Measurements from ENCODE around the gene SORT1. TPM values are rescaled to one million over a fixed set of nuclear protein-coding genes. Genes with fewer than 3 reads are reported as not detected.
"Not testable (repeated sequence)": the region's sequence is repeated elsewhere in the genome, so short reads cannot be mapped to it uniquely, and the experiment has no call there.

Gene SORT1
- polyA plus RNA-seq, 3 donors, result 50.1 to 58.5 (median 56.4) TPM

DNA sequence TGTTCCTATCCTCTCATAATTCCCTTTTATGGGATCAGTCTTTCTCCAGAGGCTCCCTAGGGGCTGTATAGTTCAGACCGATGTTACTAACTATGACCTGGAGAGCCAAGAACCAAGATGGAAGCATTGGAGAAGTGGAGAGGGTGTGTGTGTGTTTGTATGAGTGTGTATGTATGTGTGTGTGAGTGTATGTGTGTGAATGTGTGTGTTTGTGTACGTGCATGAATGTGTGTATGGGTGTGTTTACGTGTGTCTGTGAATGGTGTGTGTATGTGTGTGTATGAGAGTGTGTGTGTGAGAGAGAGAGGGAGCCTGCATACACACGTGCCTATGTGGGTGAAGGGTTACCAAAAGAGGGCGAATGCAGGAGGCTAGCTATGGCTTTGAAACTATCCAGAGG, 95.8 kb downstream of the SORT1 start:
- no peak for DNase-seq

DNA sequence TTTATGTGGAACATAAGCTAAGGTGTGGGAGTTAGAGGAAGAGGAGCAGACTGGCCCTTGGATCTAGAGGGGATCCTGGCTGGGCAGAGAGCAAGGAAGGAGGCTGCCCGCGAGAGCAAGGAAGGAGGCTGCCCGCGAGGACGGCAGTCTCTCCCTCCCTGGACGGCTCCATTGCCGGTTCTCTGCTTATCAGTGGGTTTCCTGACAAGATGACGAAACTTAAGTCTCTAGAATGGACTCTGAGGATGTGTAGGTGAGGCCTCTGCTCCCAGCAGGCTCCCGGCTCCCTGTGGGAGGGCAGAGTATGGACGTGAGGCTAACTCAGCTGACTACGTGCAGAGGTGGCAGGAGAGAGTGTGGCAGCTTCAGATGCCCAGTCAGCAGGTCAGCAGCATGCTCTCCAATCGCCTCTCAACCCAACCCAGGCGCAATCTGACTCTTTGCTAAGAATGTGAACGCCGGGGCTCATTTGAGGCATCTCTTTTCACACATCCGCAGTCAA, 97.0 kb downstream of the SORT1 start:
- DNase-seq, result peak; percentile 46

DNA sequence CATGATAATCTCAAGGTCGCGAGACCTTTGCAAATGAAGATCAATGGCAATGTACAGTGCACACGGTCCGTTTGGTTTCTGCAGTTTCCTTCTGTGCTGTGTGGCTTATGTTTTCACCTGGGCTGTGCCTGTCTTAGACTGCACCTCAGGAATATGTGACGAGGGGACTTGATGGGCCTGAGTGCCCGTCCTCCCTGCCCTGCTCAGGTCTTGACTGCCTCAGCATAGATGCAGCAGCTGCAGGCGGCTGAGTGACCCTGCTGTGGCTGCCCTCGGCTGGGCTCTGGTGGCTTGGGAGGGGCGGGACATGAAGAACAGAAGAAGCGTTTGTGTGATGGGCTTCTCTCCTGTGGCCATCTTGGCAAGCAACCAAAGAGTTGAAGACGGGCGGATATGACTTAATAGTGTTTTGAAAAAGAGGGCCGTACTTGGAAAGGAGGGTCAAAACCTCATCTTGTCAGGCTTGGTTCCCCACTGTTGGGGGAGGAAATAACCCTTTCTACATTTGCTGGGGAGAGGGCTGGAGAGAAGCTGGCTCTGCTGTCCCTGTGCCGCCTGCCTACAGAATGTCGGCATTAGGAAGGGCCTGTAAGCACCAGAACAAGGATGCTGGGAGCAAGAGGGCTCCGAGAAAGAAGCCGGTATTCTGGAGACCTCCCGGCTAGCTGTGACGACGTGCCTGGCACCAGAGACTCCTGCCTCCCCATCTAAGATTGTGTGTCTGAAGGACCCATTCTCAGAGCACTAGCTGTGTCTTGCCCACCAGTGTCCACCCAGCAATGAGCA, 98.0 kb downstream of the SORT1 start:
- DNase-seq, result no peak

DNA sequence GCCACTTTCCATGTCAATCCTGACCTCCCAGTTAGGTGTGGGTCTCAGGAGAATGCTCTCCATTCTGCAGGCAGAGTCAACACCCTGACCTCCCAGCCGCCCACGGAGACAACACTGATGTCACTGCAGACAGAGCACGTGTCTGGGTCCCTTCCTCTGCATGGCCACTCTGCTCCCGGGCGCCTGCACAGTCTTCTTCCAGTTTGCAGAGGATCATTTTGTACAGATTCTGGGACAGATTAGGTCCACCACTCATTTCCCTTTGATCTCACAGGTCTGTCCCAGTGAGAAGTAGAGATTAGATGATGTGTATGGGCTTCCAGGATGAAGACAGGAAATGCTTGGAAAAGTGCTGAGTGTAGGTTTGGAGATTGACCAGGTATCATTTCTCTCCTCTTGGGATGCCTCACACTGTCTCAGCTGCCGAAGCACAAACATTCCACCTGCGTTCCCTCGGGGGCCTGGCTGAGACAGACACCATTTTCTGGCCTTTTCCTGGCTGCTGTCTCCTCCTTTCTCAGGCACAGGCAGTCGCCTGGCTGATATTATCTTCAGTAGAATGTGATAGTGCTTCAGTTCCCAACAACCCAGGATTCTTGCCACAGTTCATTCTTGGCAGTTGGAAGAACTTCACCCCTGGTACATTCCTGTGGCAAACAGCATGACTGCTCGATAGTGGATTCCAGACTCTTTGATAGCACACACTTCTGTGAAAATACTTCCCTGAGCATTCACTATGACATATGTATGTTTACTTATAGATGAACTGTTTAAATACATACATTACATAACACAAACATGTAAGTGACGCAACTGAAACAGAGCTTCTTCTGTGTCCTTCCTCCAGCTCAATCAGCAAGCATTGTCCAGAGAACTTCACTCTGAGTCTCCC, 98.8 kb downstream of the SORT1 start:
- no peak for DNase-seq

DNA sequence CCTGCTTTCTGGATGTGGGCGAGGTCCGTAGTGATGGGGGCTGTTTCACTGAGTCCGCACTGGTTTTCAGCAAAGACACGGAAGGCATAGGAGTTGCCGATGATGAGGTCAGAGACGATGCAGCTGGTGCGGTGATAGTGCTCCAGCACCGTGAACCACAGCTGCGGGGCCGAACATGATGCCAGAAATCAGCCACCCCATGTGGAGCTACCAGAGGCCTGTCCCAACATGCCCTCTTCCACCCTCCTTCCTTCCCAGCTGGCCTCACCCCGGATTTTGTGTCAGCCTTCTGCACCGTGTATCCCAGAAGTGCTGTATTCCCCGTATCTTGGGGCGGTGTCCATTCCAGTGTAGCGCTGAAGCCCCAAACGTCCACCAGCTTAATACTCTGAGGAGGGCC, 100.9 kb downstream of the SORT1 start:
- no peak for DNase-seq

DNA sequence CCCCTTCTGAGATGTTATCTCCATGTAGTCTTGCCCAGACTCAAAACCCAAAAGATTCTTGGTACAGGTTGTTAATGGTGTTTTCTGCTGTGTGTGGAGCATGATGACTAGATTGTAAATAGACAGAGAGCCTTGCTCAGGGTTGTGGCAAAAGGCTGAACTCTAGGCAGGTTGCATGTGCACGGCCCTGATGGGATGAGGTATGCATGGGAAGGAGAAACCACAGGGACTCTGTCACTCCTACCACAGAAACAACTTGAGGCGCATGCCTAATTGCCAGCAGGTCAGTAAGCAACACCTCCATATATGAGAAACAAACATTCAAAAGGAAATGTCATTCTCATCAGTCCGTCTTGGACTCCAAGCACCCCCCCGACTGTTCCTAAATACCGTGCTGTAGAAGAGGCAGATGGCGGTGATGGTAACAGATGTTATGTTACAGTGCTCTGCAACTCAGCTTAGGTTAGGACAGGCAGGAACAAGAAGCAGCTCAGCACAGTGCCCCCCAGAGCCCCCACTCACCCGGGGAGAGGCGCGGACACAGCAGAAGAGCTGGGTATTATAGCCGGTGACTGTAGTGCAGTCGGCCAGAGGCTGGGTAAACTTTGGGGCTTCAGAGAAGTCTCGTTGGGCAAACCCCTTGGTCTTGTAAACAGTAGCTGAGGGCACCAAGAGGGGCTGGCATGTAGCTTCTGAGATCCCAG, 101.9 kb downstream of the SORT1 start:
- DNase-seq, result no peak

DNA sequence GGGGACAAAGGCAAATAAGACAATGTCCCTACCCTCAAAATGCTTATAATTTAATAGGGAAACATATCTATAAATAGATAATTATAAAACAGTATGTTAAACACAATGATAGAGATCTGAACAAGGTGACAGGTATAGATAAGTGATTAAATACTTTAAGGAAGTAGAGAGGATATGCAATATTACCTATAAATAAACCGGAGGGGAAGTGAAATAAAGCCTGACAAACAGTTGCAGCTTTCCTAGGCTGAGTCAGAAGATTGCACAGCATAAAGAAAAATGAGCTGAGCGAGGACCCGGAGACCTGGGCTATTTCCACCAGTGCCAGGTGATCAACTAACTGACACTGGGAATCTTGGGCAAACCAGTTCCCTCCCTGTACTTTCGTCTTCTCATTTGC, 103.2 kb downstream of the SORT1 start:
- no peak for DNase-seq

DNA sequence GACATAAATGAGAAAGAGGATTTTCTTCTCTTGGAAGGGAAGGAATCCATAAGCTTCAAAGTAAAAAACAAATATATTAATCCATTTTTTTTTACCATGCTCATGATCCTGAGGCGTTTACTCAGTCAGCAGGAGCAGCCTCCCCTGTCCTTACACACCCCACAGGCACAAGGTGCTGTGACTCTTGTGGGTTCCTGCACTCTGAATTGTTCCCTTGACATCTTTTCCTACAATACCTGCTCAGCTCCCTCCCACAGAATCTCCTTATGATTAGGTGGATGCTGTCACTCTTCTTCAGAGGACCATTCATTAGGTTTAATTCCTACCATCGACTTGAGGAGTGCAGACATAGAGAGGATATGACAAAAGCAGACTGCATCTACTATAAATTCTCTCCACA, 104.7 kb downstream of the SORT1 start:
- DNase-seq, result no peak

DNA sequence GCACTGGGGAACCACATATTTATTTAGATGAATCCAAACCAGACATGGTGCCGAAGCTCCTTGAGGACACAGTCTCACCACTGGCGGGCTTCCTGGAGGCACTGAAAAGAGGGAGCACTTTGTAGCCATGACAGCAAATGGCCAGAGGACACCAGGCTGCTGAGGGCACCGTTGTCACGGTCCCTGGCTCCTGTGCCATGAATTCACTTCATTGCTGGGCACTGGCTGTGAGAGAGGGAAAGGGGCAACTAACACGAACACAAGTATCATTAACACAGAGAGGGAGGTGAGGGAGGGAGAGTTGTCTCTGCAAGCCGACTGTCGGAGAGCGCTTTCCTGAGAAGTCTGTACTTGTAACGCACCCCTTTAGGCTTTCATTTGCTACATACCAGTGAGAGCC, 105.4 kb downstream of the SORT1 start:
- DNase-seq, result no peak

DNA sequence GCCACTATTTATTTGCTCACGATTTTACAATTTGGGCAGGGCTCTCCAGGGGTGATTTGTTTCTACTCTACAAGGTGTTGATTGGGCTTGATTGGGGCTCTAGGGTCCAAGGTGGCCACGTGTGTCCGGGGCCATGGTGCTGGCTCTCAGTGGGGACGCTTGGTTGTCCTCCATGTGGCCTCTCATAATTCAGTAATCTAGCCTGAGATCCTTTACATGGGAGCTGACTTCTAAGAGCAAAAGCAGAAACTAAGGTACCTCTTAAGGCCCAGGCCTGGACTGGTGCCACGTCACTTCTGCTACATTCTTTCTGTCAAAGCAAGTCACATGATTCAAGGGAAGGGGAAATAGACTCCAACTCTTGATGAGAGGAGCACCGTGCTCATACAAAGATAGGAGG, 106.7 kb downstream of the SORT1 start:
- DNase-seq, result no peak

DNA sequence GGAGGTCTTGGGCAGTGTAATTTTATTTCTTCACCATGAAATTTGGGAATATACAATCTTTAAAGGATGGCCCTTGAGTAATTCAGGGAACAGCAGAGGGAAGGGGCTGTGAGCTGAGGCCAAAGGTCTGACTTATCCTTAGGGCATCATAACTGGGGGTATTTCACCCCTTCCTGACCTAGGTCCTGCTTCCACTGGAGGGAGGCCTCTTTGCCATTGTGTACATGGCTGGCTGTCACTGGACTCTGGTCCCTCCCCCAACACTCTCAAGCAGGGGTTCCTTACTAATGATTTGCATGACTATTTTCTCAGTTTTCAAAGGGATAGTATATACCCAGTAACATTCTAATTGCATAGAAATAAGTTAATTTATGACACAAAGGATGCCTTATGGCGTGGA, 107.6 kb downstream of the SORT1 start:
- no peak for DNase-seq

DNA sequence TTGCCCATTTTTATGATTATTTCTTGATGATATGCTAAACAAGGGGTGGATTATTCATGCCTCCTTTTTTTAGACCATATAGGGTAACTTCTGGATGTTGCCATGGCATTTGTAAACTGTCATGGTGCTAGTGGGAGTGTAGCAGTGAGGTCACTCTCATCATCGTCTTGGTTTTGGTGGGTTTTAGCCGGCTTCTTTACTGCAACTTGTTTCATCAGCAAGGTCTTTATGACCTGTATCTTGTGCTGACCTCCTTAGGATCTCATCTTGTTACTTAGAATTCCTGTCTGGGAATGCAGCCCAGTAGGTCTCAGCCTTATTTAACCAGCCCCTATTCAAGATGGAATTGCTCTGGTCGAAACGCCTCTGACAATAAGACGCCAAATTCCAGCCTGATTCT, 111.0 kb downstream of the SORT1 start:
- DNase-seq, result not testable (repeated sequence)

DNA sequence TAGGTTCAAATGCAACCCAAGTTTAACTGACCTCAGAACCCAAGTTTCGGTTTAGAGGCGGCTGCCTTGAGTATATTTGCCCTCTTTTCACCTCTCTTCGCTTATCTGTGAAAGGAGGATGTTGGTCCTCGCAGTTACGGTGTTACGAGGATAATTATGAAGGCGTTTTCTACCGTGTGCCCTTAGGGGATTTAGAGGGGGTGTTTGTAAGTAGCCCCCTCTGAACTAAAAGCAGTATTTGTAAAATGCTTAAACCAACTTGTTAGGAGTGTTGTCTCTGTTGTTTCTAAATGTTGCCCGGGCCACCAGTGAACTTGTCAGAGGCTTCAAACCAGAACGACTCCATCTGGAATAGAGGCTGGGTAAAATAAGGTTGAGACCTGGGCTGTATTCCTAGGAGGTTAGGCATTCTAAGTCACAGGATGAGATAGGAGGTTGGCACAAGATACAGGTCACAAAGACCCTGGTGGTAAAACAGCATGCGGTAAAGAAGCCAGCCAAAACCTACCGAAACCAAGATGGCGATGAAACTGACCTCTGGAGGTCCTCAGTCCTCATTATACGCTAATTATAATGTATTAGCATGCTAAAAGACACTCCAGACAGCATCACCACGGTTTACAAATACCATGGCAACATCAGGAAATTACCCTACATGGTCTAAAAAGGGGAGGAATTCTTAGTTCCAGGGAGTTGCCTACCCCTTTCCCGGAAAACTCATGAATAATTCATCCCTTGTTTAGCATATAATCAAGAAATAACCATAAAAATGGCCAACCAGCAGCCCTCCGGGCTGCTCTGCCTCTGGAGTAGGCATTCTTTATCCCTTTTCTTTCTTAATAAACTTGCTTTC, 113.7 kb downstream of the SORT1 start:
- no peak for DNase-seq

DNA sequence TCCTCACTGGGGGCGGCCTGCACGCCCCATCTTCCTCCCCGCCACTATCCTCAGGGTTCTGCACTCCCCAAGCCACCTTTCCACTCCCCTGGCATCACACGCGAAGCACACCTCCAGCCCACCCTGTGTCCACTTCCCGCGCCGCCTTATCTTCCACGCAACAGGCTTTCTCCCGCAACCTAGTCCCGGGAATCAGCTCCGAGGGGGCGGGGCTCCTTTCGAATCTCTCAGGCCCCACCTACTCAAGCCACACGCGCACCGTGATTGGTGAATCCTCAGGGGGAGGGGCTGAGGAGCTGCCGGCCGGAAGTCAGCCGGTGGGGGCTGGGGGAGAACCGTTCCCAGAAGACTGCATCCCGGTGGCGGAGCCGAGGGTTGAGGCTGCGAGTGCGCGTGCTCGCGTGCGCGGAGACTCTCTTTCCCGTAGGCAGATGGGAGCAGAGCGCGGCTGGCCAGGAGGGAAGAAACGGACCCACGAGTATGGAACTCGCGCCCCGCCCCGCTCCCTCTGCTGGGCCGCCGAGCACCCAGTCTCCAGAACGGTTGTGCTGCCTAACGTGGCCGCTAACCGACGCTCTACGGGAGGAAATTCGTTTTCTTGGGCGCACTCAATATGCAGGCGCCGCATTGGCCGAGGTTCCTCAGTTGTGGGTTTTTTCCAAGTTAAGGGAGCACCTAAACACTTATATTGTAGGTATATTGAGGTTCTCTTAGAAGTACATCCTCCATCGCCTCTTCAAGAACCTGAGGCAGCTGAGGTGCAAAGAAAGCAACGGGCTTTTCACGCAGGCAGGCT, 114.6 kb downstream of the SORT1 start, which contains the start of gene PSRC1:
Gene PSRC1 (minus strand): TSS at position 194 of the 796 bp plus-strand sequence.
- DNase-seq, result peak; percentile 96

DNA sequence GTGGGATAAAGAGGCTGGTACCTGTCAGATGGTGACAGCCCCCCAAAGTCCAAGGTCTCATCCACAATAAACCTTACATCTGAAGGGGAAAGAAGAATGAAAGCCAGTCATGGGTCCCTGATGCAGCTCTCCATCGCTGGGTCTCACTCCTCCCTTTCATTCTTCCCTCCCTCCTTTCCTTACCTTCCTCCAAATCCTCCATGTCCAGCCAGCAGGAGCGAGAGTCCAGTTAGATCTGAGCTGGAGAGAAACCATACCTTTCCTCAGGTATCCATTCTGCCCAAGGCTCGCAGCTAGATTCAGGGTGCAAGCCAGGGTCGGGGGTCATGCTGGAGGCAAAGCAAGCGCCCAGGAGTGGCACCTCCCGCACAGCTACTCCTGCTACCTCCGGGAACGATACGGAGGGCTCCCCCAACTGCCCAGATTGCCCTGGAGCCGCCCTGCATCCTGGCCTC, 115.2 kb downstream of the SORT1 start:
- no peak for DNase-seq

DNA sequence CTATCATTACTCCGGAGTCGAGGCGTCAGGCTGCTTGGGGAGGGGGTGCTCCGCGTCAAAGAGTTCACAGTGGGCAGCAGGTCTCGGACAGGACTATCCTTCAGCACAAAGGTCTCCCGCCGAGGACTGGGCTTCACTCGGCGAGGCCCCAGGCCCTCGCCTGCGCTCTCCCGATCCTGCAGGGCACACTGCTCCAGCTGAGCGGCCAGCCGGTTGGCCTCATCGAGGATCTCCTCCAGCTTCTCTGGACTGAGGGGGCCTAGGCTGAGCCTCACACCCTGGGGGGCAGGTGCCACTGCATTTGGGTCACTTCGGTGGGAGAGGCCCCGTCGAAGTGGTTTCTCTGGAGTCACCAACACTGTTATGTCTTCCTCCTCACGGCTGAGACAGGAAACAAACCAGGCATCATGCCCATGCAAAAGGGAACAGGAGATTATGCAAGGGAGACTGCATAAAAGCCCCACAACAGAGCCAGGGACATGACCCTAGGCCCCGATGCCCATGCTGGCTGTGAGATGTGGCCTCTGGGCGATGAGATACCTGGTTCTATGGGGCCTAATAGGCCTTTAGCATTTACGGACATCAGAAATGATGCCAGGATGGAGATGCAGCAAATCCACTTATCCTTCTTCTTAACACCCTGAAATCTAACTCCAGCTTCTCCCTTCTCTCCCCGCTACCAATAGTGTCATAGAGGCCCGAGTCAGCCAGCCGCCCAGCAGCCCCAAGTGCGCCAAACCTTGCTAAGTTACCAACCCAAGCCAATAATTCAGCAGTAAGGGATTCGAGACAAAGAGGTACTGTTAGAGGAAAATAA, 115.8 kb downstream of the SORT1 start:
- DNase-seq, result no peak

DNA sequence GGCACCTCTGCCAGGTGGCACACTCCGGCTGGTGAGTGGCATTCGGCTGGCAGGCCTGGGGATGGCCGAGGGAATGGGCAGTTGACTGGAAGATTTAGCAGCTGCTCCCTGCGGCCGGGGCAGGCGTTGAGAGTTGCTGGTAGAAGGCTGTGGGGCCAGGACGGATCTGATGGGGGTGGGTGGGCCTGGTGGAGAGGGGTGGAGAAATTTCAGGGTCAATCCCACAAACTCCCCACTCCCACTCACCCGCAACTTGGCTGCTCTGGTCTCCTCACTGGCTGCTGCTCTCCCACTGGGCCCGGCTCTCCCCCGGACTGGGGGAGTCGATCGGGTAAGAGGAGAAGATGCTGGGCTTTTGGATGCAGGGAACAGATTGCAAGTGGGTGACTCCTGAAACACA, 116.9 kb downstream of the SORT1 start:
- DNase-seq, result no peak

DNA sequence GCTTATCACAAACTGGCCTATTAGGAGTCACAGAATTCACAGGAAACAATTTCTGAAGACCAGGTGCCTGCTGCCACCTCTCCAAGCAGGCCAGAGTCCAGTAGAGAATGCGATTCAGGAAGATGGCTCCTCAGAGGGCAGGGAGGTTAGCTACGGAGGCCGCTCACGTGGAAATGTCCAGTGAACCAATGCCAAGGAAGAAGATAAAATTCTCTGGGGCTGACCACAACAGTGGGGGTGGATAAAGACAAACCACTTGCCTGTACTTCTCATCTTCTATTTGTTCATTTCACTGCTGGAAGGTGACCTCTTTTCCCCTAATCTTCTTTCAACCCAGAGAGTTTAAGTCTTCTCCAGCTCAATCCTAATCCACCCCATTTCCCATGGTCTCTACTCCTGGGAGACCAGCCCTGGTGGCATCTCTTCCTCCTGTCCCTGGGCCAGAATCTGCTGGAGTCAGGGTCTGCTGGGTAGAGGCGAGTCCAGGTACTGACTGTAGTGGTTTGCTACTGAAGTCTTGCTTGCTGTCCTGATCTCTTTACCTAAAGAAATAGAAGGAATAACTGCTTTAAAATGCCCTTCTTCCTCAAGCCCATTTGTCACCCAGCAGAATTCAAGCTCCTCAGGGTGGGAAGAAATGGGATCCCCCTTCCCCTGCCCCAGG, 118.0 kb downstream of the SORT1 start:
- DNase-seq, result no peak
